Measurements from ENCODE around the gene PNCK. TPM values are rescaled to one million over a fixed set of nuclear protein-coding genes. Genes with fewer than 3 reads are reported as not detected.

PNCK gene
- total and polyA plus RNA-seq, 2 of the 13 experiments (the other 11 are each of a cell fraction or from before 2014, with no cell fraction given), result 33.1 TPM; not detected in 1

DNA sequence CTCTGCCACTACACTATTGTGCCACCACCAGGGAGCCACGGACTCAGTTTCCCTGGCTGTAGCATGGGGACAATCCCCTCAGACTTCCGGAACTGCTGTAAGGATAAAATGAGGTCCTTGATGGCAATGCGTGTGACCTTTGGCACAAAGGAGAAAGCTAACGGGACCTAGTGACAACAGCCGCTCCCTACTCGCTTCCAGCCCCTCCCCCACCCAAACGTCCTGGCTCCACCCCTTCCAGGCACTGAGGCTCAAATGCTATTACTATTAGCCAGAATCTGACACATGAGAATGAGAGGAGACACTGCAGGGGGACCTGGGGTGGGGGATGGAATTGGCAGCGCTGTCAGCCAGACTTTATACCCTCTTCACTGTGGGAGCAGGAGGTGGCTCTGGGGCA lies 32.0 kb downstream of the PNCK start (continued):
- TF ChIP-seq FOXA3 (CRISPR knock-in tag; IDR thresholded peaks at IDR 0.05) (0 out of 2 replicates have a peak, but pooled peaks have one; percentile 25), ZC3H4 (CRISPR knock-in tag; IDR thresholded peaks at IDR 0.05; ENCODE audit: borderline replicate concordance) (no peak), FOXJ3 (CRISPR knock-in tag; IDR thresholded peaks at IDR 0.05; ENCODE audit: borderline replicate concordance) (no peak), JARID2 (CRISPR knock-in tag; IDR thresholded peaks at IDR 0.05; ENCODE audit: insufficient replicate concordance) (no peak), TP53 (CRISPR knock-in tag; conservative IDR thresholded peaks at IDR 0.05) (no peak), ZNF703 (CRISPR knock-in tag; IDR thresholded peaks at IDR 0.05; ENCODE audit: borderline replicate concordance) (no peak), PHF20 (CRISPR knock-in tag; IDR thresholded peaks at IDR 0.05) (no peak), POGZ (CRISPR knock-in tag; IDR thresholded peaks at IDR 0.05) (no peak), HNF4A (CRISPR knock-in tag; IDR thresholded peaks at IDR 0.05) (no peak), WIZ (CRISPR knock-in tag; IDR thresholded peaks at IDR 0.05) (no peak), IKZF1 (IDR thresholded peaks at IDR 0.05) (no peak), DNMT1 (CRISPR knock-in tag; IDR thresholded peaks at IDR 0.05) (no peak), ZFYVE20 (CRISPR knock-in tag; IDR thresholded peaks at IDR 0.05; ENCODE audit: borderline replicate concordance, low read depth) (no peak), ZSCAN9 (CRISPR knock-in tag; IDR thresholded peaks at IDR 0.05; ENCODE audit: borderline replicate concordance) (no peak), MED8 (CRISPR knock-in tag; IDR thresholded peaks at IDR 0.05; ENCODE audit: insufficient replicate concordance) (no peak), HCFC1 (IDR thresholded peaks at IDR 0.05; ENCODE audit: low read depth, low read length) (no peak), RFXAP (CRISPR knock-in tag; IDR thresholded peaks at IDR 0.05; ENCODE audit: borderline replicate concordance) (no peak), THAP11 (CRISPR knock-in tag; IDR thresholded peaks at IDR 0.05) (no peak), ZNF772 (CRISPR knock-in tag; IDR thresholded peaks at IDR 0.05) (no peak), ZNF136 (CRISPR knock-in tag; IDR thresholded peaks at IDR 0.05; ENCODE audit: low read depth) (no peak), YEATS4 (CRISPR knock-in tag; IDR thresholded peaks at IDR 0.05; ENCODE audit: borderline replicate concordance) (no peak), ZNF629 (CRISPR knock-in tag; conservative IDR thresholded peaks at IDR 0.05) (peak; percentile 86), ZNF34 (CRISPR knock-in tag; IDR thresholded peaks at IDR 0.05; ENCODE audit: borderline replicate concordance) (no peak), ATF7 (IDR thresholded peaks at IDR 0.05) (no peak), ATF7 (CRISPR knock-in tag; IDR thresholded peaks at IDR 0.05) (no peak), MEF2D (CRISPR knock-in tag; IDR thresholded peaks at IDR 0.05) (no peak), ZNF747 (CRISPR knock-in tag; IDR thresholded peaks at IDR 0.05; ENCODE audit: borderline replicate concordance) (no peak), NRL (CRISPR knock-in tag; IDR thresholded peaks at IDR 0.05; ENCODE audit: borderline replicate concordance) (no peak), SOX6 (IDR thresholded peaks at IDR 0.05) (no peak), SOX6 (CRISPR knock-in tag; IDR thresholded peaks at IDR 0.05) (no peak; the same call in 1 of the 2 replicates), GATAD2A (CRISPR knock-in tag; IDR thresholded peaks at IDR 0.05) (0 out of 2 replicates have a peak, but pooled peaks have one; percentile 14), ZBTB3 (CRISPR knock-in tag; IDR thresholded peaks at IDR 0.05; ENCODE audit: borderline replicate concordance, low read depth) (no peak), SCMH1 (CRISPR knock-in tag; IDR thresholded peaks at IDR 0.05; ENCODE audit: borderline replicate concordance) (no peak), ZNF30 (CRISPR knock-in tag; IDR thresholded peaks at IDR 0.05) (no peak), ZNF775 (CRISPR knock-in tag; IDR thresholded peaks at IDR 0.05; ENCODE audit: borderline replicate concordance) (no peak)
- TF ChIP-seq, protein P1, sequence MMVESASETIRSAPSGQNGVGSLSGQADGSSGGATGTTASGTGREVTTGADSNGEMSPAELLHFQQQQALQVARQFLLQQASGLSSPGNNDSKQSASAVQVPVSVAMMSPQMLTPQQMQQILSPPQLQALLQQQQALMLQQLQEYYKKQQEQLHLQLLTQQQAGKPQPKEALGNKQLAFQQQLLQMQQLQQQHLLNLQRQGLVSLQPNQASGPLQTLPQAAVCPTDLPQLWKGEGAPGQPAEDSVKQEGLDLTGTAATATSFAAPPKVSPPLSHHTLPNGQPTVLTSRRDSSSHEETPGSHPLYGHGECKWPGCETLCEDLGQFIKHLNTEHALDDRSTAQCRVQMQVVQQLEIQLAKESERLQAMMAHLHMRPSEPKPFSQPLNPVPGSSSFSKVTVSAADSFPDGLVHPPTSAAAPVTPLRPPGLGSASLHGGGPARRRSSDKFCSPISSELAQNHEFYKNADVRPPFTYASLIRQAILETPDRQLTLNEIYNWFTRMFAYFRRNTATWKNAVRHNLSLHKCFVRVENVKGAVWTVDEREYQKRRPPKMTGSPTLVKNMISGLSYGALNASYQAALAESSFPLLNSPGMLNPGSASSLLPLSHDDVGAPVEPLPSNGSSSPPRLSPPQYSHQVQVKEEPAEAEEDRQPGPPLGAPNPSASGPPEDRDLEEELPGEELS (CRISPR knock-in tag; IDR thresholded peaks at IDR 0.05), result no peak

All from HepG2 (cell line).